MM.1S (cell line): ENCODE results near the gene NUP133.

Experiments
- DNase-seq: peaks from one replicate; pipeline ENCODE4 v3.0.0-alpha.2; 2015
- H2AFZ ChIP-seq: fragments of 300-600 bp; sonication (generic); 2 replicates; pipeline ENCODE4 v1.6.0; 2016; ENCODE audit warnings: antibody characterized with exemption, low read length
- H3F3A ChIP-seq: fragments of 300-600 bp; sonication (generic); 2 replicates; pipeline ENCODE4 v1.6.1; 2016; ENCODE audit warnings: mild to moderate bottlenecking, antibody characterized with exemption, low read length, moderate library complexity, mixed read lengths; ENCODE audit not compliant: insufficient read depth
- H3K27ac ChIP-seq: fragments of 300-600 bp; sonication (generic); 2 replicates; pipeline ENCODE4 v1.5.1; 2016; ENCODE audit warnings: mild to moderate bottlenecking, low read length
- H3K27me3 ChIP-seq: fragments of 300-600 bp; sonication (generic); replicated peaks from 2 replicates; pipeline ENCODE4 v1.6.0; 2016; ENCODE audit warnings: low read length; ENCODE audit not compliant: insufficient read depth
- H3K36me3 ChIP-seq: fragments of 300-600 bp; sonication (generic); replicated peaks from 2 replicates; pipeline ENCODE4 v1.6.1; 2016; ENCODE audit warnings: mild to moderate bottlenecking, low read length, mixed read lengths; ENCODE audit not compliant: insufficient read depth
- H3K4me1 ChIP-seq: fragments of 300-600 bp; sonication (generic); 2 replicates; pipeline ENCODE4 v1.6.1; 2016; ENCODE audit warnings: low read length, mixed read lengths
- H3K4me2 ChIP-seq: fragments of 300-600 bp; sonication (generic); 2 replicates; pipeline ENCODE4 v1.6.0; 2016; ENCODE audit warnings: low read depth, low read length
- H3K4me3 ChIP-seq: fragments of 300-600 bp; sonication (generic); 2 replicates; pipeline ENCODE4 v1.5.1; 2016; ENCODE audit warnings: low read length, mixed read lengths
- H3K79me2 ChIP-seq: fragments of 300-600 bp; sonication (generic); 2 replicates; pipeline ENCODE4 v1.6.1; 2016; ENCODE audit warnings: mixed run types, low read length, mixed read lengths
- H3K9ac ChIP-seq: fragments of 300-600 bp; sonication (generic); 2 replicates; pipeline ENCODE4 v1.6.1; 2016; ENCODE audit warnings: low read length, mixed read lengths
- H3K9me2 ChIP-seq: fragments of 300-600 bp; sonication (generic); replicated peaks from 2 replicates; pipeline ENCODE4 v1.6.1; 2016; ENCODE audit warnings: mild to moderate bottlenecking, low read length, mixed read lengths; ENCODE audit not compliant: insufficient read depth
- H3K9me3 ChIP-seq: fragments of 300-600 bp; sonication (generic); replicated peaks from 2 replicates; pipeline ENCODE4 v1.6.1; 2016; ENCODE audit warnings: mild to moderate bottlenecking, low read length, mixed read lengths; ENCODE audit not compliant: insufficient read depth
- H4K20me1 ChIP-seq: fragments of 300-600 bp; sonication (generic); 2 replicates; pipeline ENCODE4 v1.6.1; 2016; ENCODE audit warnings: mild to moderate bottlenecking, low read length, moderate library complexity, mixed read lengths; ENCODE audit not compliant: insufficient read depth
- CTCF ChIP-seq: fragments of 300-600 bp; sonication (generic); IDR thresholded peaks from 2 replicates; pipeline ENCODE4 v1.5.1; 2016; ENCODE audit warnings: antibody characterized with exemption, low read length, mixed read lengths
- EZH2 ChIP-seq: fragments of 300-600 bp; sonication (generic); optimal IDR thresholded peaks from 2 replicates; pipeline ENCODE3; 2017; ENCODE audit warnings: low read depth, mild to moderate bottlenecking, antibody characterized with exemption, low read length, mixed read lengths
- EZH2phosphoT487 ChIP-seq: fragments of 300-600 bp; sonication (generic); IDR thresholded peaks from 2 replicates; pipeline ENCODE4 v1.6.1; 2018; ENCODE audit warnings: antibody characterized with exemption, low read length

The NUP133 gene

GRCh38 chr1:229539863-229540506, 31.8 kb upstream of the NUP133 start:
- Histone ChIP-seq H3K9ac (no peak overlapping the region), H3K9me3 (no peaks in the 10 kb centered on the region), H3K27ac (no peak overlapping the region), H3K4me3 (no peak overlapping the region), H2AFZ (no peak overlapping the region), H3K27me3 (no peaks in the 10 kb centered on the region), H3K4me1 (no peaks in the 10 kb centered on the region), H4K20me1 (no peaks in the 10 kb centered on the region), H3K4me2 (no peak overlapping the region), H3K36me3 (peaks cover 10% of the 10 kb centered on the region; the same call in 1 of the 2 replicates), H3K79me2 (0 out of 2 replicates have a peak, but pooled peaks cover under 1% of the 10 kb centered on the region), H3K9me2 (no peaks in the 10 kb centered on the region), H3F3A (no peaks in the 10 kb centered on the region)
- DNase-seq: no peak
- TF ChIP-seq EZH2phosphoT487: no peak
- no peak for TF ChIP-seq CTCF
- no peak for TF ChIP-seq EZH2

GRCh38 chr1:229538945-229539344, 30.8 kb upstream of the NUP133 start:
- no peak overlapping the region for H3K4me2 ChIP-seq
- no peak overlapping the region for H2AFZ ChIP-seq
- H3K36me3 ChIP-seq: peaks cover 10% of the 10 kb centered on the region; the same call in 1 of the 2 replicates
- DNase-seq: no peak
- H3K79me2 ChIP-seq: no peaks in the 10 kb centered on the region
- no peak overlapping the region for H3K9ac ChIP-seq
- no peak overlapping the region for H3K27ac ChIP-seq
- no peak for TF ChIP-seq EZH2phosphoT487
- TF ChIP-seq EZH2: no peak
- no peak for TF ChIP-seq CTCF
- no peaks in the 10 kb centered on the region for H3K4me1 ChIP-seq
- no peaks in the 10 kb centered on the region for H3K27me3 ChIP-seq
- no peaks in the 10 kb centered on the region for H4K20me1 ChIP-seq
- no peaks in the 10 kb centered on the region for H3F3A ChIP-seq
- no peaks in the 10 kb centered on the region for H3K9me2 ChIP-seq
- H3K4me3 ChIP-seq: no peak overlapping the region
- H3K9me3 ChIP-seq: no peaks in the 10 kb centered on the region

DNA sequence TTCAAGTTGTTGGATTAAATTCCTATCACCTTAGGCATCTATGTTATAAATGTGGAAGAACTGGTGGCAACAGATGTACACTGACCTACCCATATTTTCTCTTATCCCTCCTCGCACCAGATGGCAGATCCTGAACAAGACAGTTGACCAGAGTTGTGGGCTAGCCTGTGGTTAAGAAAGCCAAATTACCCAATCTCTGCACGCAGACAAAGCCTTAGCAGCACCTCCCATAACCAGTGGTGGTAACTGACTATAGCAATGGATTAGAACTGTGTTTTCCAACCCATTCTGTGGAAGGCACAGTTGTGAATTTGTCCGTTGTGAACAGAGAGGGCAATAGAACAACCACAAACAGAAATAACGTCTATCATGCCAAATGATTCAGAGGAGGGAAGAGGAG, 29.8 kb upstream of the NUP133 start:
- H3K9me3 ChIP-seq: no peaks in the 10 kb centered on the region
- no peaks in the 10 kb centered on the region for H3K9me2 ChIP-seq
- H3K27me3 ChIP-seq: no peaks in the 10 kb centered on the region
- H2AFZ ChIP-seq: no peak overlapping the region
- H3F3A ChIP-seq: no peaks in the 10 kb centered on the region
- no peaks in the 10 kb centered on the region for H3K4me1 ChIP-seq
- no peak for DNase-seq
- no peak overlapping the region for H3K27ac ChIP-seq
- no peaks in the 10 kb centered on the region for H4K20me1 ChIP-seq
- H3K79me2 ChIP-seq: 0 out of 2 replicates have a peak, but pooled peaks cover 5% of the 10 kb centered on the region
- H3K4me2 ChIP-seq: no peak overlapping the region
- no peak overlapping the region for H3K9ac ChIP-seq
- H3K36me3 ChIP-seq: peaks cover 10% of the 10 kb centered on the region; the same call in 1 of the 2 replicates
- no peak overlapping the region for H3K4me3 ChIP-seq
- no peak for TF ChIP-seq CTCF
